Cortex of kidney (tissue), 1 donor: ENCODE results near the gene ADK.
"Not testable (repeated sequence)": the region's sequence is repeated elsewhere in the genome, so short reads cannot be mapped to it uniquely, and the experiment has no call there.

Source experiments
- DNase-seq: peaks from one replicate; lab custom pipeline; 2025; lab: John Stamatoyannopoulos, UW

Gene ADK

GRCh38 chr10:74300666-74301065 lies 149.6 kb downstream of the ADK start:
- DNase-seq, result no peak

- DNase-seq, result no peak
Observed at GRCh38 chr10:74305730-74306129, 154.7 kb downstream of the ADK start.

GRCh38 chr10:74306227-74306982 lies 155.4 kb downstream of the ADK start:
- no peak for DNase-seq

- no peak for DNase-seq
Observed at GRCh38 chr10:74307061-74307651, 156.1 kb downstream of the ADK start.

- no peak for DNase-seq
Observed at GRCh38 chr10:74310652-74311257, 159.7 kb downstream of the ADK start.

GRCh38 chr10:74314166-74314565 lies 163.1 kb downstream of the ADK start:
- DNase-seq, result no peak

- no peak for DNase-seq
Observed at GRCh38 chr10:74320026-74320425, 169.0 kb downstream of the ADK start.

GRCh38 chr10:74320717-74321116 lies 169.7 kb downstream of the ADK start:
- DNase-seq, result no peak

- DNase-seq, result no peak
Observed at GRCh38 chr10:74322141-74322540, 171.1 kb downstream of the ADK start.

GRCh38 chr10:74322565-74322964 lies 171.5 kb downstream of the ADK start:
- no peak for DNase-seq

GRCh38 chr10:74328388-74328787 lies 177.4 kb downstream of the ADK start:
- DNase-seq, result no peak

- no peak for DNase-seq
Observed at GRCh38 chr10:74329873-74330272, 178.9 kb downstream of the ADK start.

GRCh38 chr10:74330646-74331045 lies 179.6 kb downstream of the ADK start:
- DNase-seq, result no peak

GRCh38 chr10:74332398-74332797 lies 181.4 kb downstream of the ADK start:
- DNase-seq, result no peak

- DNase-seq, result no peak
Observed at GRCh38 chr10:74333174-74333573, 182.2 kb downstream of the ADK start.

GRCh38 chr10:74334221-74334620 lies 183.2 kb downstream of the ADK start:
- DNase-seq, result no peak

GRCh38 chr10:74335501-74335900 lies 184.5 kb downstream of the ADK start:
- no peak for DNase-seq

- no peak for DNase-seq
Observed at GRCh38 chr10:74337330-74338016, 186.5 kb downstream of the ADK start.

GRCh38 chr10:74342991-74343390 lies 192.0 kb downstream of the ADK start:
- DNase-seq, result no peak

GRCh38 chr10:74343804-74344203 lies 192.8 kb downstream of the ADK start:
- DNase-seq, result no peak

- no peak for DNase-seq
Observed at GRCh38 chr10:74344306-74344705, 193.3 kb downstream of the ADK start.

GRCh38 chr10:74347522-74347921 lies 196.5 kb downstream of the ADK start:
- no peak for DNase-seq

GRCh38 chr10:74353021-74353420 lies 202.0 kb downstream of the ADK start:
- DNase-seq, result not testable (repeated sequence)
